ENCODE measurements around the gene ADCY5.

ADCY5 gene

GRCh38 chr3:123301331-123302184 is 147.3 kb downstream of the ADCY5 start:
- DNase-seq (ENCODE audit: low read depth): no peak

- DNase-seq (ENCODE audit: low read depth): no peak
These were observed 148.3 kb downstream of the ADCY5 start for GRCh38 chr3:123300583-123300982.

DNA sequence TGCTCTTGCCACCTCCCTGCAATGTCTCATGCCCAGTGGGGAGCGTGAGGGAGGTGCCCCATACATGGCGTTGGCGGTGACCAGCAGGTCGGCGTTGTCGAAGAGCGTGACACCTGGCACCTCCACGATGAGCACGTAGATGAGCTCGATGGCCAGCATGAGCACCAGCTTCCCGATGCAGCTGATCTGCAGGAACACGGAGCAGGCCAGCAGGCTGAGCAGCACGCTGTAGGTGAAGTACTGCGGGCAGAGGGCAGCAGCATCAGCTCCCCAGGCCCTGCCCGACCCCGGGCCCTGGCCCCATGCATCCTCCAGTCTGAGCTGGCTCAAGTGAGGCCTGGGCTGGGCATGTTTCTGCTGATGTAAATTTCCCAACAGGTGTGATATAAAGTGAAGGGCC is 148.8 kb downstream of the ADCY5 start:
- DNase-seq (ENCODE audit: low read depth): no peak

GRCh38 chr3:123299581-123299980 is 149.3 kb downstream of the ADCY5 start:
- DNase-seq (ENCODE audit: low read depth): no peak

DNA sequence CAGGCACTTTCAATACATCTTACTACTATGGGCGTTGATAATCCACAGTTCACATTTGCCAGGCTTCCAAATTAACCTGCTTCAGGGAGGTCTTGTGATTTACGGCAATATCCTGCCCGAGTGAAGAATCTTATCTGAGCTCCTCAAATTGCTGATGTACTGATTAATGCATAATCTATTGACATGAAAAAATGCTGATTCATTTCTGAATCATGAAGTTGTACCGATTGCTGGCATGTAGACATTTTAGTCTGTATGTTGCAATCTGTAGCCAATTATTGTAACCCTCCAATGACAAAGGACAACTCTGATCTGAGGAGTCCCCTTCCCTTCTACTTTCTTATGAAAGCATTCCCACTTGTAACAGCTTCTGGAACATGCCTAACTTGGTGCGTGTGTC is 150.0 kb downstream of the ADCY5 start:
- no peak for DNase-seq (ENCODE audit: low read depth)

DNA sequence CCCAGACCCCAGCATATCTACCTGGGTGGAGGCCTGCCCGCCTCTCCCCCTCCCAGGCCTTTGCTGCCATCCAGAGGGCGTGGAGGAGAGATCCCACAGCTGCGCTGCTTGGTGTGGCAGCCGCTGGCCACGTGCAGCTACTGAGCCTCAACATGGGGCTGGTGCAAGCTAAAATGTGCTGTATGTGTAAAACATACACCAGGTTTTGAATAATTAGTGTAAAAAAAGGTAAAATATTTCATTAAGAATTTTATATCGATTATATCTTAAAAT is 151.3 kb downstream of the ADCY5 start:
- no peak for DNase-seq (ENCODE audit: low read depth)

GRCh38 chr3:123296836-123297626 is 151.9 kb downstream of the ADCY5 start:
- no peak for DNase-seq (ENCODE audit: low read depth)

DNA sequence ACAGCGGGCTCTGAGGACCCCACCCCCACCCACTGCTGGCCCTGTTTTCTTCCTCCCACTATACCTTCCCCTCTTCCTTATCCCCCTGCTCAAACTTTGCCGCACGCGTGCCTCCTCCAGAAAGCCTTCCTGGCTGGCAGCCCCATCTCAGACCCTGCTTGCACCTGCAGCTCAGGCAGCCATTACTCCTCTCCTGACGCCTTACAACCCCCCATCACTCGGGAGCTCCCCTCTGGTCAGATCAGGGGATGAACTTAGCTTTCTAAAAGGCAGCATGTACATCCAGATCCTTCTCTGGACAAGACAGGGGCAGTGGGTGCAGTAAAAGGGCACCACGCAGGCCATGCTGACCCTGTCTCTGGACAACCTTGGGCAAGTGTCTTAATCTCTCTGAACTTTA is 152.6 kb downstream of the ADCY5 start:
- no peak for DNase-seq (ENCODE audit: low read depth)

- no peak for DNase-seq (ENCODE audit: low read depth)
These were observed 153.0 kb downstream of the ADCY5 start for GRCh38 chr3:123295901-123296250.

DNA sequence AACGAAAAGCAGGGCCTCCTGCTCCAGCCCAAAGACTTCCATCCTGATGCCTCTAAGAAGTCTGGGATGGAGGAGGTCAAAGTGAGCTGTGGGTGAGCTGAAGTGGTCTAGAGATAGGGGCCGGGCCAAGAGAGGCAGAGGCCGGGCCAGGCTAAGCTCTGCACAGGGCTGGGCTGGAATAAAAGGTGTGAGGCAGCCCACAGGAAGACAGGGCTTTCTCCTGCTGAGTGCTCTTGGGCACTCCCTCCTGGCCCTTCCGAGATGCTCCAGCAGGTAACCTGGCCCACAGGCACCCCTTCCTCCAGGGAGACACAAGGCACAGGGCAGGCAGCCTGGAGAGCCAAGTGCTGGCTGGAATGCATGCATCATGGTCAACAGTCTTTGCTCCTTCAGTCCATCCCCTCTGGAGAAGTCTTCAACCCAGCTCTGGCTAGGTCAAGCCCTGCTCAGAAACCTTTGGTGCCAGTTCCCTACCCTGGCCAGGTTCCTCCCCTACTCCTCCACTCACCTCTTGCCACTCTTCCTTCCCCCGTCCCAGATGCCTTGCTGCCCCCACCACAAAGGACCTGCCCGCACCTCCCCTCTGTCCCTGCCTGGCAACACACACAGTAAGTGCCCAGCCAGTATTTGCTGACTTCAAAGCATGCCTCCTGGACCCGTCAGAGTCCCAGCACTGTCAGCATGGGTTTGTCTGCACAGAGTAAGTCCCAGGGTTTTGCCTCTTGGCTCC is 153.6 kb downstream of the ADCY5 start:
- no peak for DNase-seq (ENCODE audit: low read depth)

GRCh38 chr3:123294296-123294938 is 154.5 kb downstream of the ADCY5 start:
- no peak for DNase-seq (ENCODE audit: low read depth)

DNA sequence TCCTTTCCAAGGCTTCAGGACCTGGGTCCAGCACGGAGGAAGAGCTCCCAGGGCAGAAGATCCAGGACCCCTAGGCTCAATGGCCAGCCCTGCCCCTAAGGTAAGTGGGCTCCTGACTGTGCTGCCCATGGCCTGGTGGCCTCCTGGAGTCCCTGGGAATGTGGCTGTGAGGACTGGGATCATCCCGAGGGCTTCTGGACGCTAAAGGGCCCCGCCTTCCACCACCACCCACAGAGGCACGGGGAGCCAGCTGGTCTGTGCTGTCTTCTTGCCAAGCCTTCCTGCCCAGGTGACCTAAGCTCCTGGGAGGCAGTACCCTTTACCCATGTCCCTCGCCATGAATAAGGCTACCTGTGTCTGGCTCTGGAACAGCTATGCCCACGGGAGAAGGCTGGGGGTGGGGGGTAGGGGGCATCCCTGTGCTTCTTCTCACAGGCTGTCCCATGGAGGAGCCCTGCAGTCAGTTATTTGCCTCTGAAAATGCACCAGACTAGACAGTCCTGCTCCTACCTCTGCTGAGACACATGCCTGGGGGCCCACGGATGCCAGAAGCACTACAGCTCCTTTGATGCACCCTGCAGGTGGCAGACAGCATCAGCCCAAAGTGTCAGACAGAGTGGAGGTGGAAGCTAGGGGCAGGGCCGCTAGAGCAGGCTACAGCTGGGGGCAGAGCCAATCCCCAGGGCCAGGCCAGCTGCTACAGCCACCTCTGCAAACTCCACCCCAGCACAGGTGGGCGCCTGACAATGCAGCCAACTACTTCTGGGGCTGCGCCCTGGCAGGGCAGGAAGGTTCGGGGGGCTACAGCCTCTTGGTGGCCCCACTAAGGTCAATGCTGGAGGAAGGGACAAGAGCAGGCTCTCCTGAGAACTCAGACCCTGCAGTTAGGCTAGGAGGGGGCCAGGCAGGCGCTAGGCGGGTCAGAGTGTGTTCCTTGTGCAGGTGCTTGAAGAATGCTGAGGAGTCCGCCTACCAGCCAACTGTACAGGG is 156.3 kb downstream of the ADCY5 start:
- DNase-seq (ENCODE audit: low read depth): no peak

GRCh38 chr3:123291404-123291803 is 157.5 kb downstream of the ADCY5 start:
- no peak for DNase-seq (ENCODE audit: low read depth)

GRCh38 chr3:123290962-123291361 is 157.9 kb downstream of the ADCY5 start:
- DNase-seq (ENCODE audit: low read depth): no peak

GRCh38 chr3:123290107-123290930 is 158.6 kb downstream of the ADCY5 start:
- no peak for DNase-seq (ENCODE audit: low read depth)

- DNase-seq (ENCODE audit: low read depth): no peak
These were observed 159.3 kb downstream of the ADCY5 start for GRCh38 chr3:123289391-123290106.

DNA sequence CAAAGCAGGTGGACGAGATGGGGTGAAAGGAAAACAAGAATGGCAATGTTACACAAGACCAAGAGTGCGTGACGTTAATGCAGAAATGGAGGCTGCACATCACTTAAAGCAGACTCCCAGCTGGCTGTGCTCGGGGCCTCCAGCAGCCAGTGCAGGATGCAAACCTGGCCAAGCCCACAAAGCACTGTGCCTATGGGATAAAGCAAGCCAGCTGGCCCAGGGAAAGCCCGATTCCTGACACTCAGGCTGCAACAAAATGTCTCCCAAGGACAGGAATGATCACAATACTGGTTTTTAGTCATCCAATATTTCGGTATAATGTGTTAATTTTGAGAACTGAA is 161.0 kb downstream of the ADCY5 start:
- DNase-seq (ENCODE audit: low read depth): no peak

- DNase-seq (ENCODE audit: low read depth): no peak
These were observed 161.6 kb downstream of the ADCY5 start for GRCh38 chr3:123287051-123287961.

Measured in stimulated activated CD4-positive, alpha-beta T cell treated with anti-CD3 and anti-CD28 coated beads, Interleukin-2, amount 100 ng/mL, for 4 hours (primary cell).